Endodermal cell (in vitro differentiated cells): ENCODE measurements around the gene PRLH. TPM values are rescaled to one million over a fixed set of nuclear protein-coding genes. Genes with fewer than 3 reads are reported as not detected.

Experiments
- DNase-seq: peaks from one replicate; pipeline ENCODE4 v3.0.0-alpha.2; 2017
- H3K27ac ChIP-seq: 2 replicates; pipeline ENCODE4 v1.5.1; 2013; ENCODE audit warnings: mild to moderate bottlenecking, low read depth, low read length, moderate library complexity
- H3K27me3 ChIP-seq: 2 replicates; pipeline ENCODE4 v1.6.1; 2013; ENCODE audit warnings: mild to moderate bottlenecking, low read length, moderate library complexity; ENCODE audit not compliant: insufficient read depth, control insufficient read depth, poor library complexity, severe bottlenecking
- H3K36me3 ChIP-seq: 2 replicates; pipeline ENCODE4 v1.7.0; 2013; ENCODE audit warnings: mild to moderate bottlenecking, low read length, moderate library complexity; ENCODE audit not compliant: control insufficient read depth, insufficient read depth
- H3K4me1 ChIP-seq: one replicate; pipeline ENCODE4 v1.7.0; 2013; ENCODE audit warnings: low read length; ENCODE audit not compliant: control insufficient read depth, insufficient read depth
- H3K4me3 ChIP-seq: 2 replicates; pipeline ENCODE4 v1.5.1; 2013; ENCODE audit warnings: mild to moderate bottlenecking, low read length, moderate library complexity
- H3K9ac ChIP-seq: 2 replicates; pipeline ENCODE4 v1.6.1; 2013; ENCODE audit warnings: mild to moderate bottlenecking, low read length, moderate library complexity; ENCODE audit not compliant: poor library complexity, severe bottlenecking; ENCODE audit errors: extremely low read depth
- H3K9me3 ChIP-seq: 2 replicates; pipeline ENCODE4 v1.6.1; 2013; ENCODE audit warnings: mild to moderate bottlenecking, low read length, moderate library complexity; ENCODE audit not compliant: control insufficient read depth
- H3K27ac Mint-ChIP-seq: 2 replicates; pipeline ENCODE4 v1.8.0; 2020; ENCODE audit warnings: mixed read lengths
- H3K27me3 Mint-ChIP-seq: 2 replicates; pipeline ENCODE4 v1.8.0; 2021; ENCODE audit warnings: mild to moderate bottlenecking, mixed read lengths; ENCODE audit not compliant: insufficient read depth
- H3K36me3 Mint-ChIP-seq: 2 replicates; pipeline ENCODE4 v1.8.0; 2020; ENCODE audit warnings: low read depth, mixed read lengths
- H3K4me1 Mint-ChIP-seq: 2 replicates; pipeline ENCODE4 v1.8.0; 2020; ENCODE audit warnings: mixed read lengths
- H3K4me3 Mint-ChIP-seq: 2 replicates; pipeline ENCODE4 v1.8.0; 2020; ENCODE audit warnings: mild to moderate bottlenecking, moderate library complexity, mixed read lengths
- H3K9me3 Mint-ChIP-seq: 2 replicates; pipeline ENCODE4 v1.8.0; 2020; ENCODE audit warnings: mild to moderate bottlenecking, mixed read lengths
- WGBS, 2 experiments: methylation state at CpG; one replicate each; pipeline versions ENCODE4 v1.1.5 to v1.1.7; 2013; ENCODE audit warnings: missing lambda C conversion rate in 2 of 2, mixed read lengths in 1 of 2; ENCODE audit not compliant: insufficient coverage in 1 of 2, insufficient read length in 1 of 2; 5-methylcytosine and 5-hydroxymethylcytosine counted together
- total RNA-seq, 2 donors: library from RNA; stranded (reverse); fragmentation: NEBNext Ultra II Directional in 1 of 2; extraction: Animal tissue kit (Norgen Biotek cat#: 25700) in 1 of 2; gene quantifications; 2 replicates in 1 of 2; 3 replicates in 1 of 2; pipeline ENCODE4 v1.2.1, GENCODE V29; 2021
- TF ChIP-seq, protein P1 (sequence below): fragments of 200-600 bp; sonication (generic); conservative IDR thresholded peaks from 2 replicates; pipeline ENCODE4 v1.5.0; 2021; ENCODE audit warnings: antibody characterized with exemption, mild to moderate bottlenecking

The PRLH gene
- total RNA-seq, 2 donors from 2014 or later = not detected

DNA sequence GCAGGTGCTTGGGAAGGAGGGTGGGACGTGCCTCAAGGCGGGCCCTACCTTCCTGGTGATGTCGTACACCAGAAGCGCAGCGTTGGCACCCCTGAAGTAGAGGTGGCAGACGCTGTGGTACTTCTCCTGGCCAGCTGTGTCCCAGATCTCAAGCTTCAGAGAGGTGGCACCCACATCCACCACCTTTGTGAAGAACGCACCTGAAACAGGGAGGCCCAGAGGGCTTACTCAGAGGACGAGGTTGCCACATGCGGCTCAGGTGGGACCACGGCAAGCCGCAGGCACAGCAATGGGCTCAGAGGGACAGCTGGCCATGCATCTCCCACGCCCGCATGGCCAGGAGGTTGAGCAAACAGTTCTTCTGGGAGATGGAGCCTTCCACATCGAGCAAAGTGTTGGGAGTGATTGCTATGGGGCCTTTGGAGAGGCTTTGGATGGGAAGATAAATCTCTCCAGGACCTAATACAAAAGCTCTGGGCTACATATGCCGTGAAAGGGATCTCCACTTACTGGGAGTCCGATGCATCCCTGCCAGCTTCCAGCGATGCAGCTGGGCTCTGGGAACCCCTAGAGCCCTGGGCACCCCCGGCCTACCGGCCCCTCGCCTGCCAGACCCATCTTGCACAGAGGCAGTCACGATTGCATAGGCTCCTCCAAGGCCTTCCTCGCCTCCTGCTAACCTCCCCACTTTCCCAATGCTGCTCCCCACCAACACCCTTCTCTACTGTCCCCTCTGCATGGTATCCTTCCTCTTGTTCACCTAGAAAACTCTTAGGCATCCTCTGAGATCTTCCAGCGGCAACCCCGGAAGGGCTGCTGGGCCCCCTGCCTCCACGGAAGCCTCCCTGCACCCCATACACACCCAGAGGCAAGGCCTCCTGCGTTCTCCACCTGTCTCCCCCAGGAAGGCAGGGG lies 11.8 kb downstream of the PRLH start:
- Histone ChIP-seq H3K27ac (no peak overlapping the region), H3K9ac (no peak overlapping the region), H3K9me3 (no peaks in the 10 kb centered on the region), H3K4me1 (peaks cover 8% of the 10 kb centered on the region), H3K27me3 (no peaks in the 10 kb centered on the region), H3K4me3 (no peak overlapping the region), H3K36me3 (peaks cover 74% of the 10 kb centered on the region)
- H3K27ac Mint-ChIP-seq = no peak overlapping the region
- H3K4me3 Mint-ChIP-seq = no peak overlapping the region
- H3K4me1 Mint-ChIP-seq = peaks cover 22% of the 10 kb centered on the region
- peaks cover 71% of the 10 kb centered on the region for H3K36me3 Mint-ChIP-seq
- WGBS, 2 experiments = 91 to 94% methylated on average over 15 to 26 of the region's 26 CpGs
- no peaks in the 10 kb centered on the region for H3K27me3 Mint-ChIP-seq
- TF ChIP-seq, protein P1, sequence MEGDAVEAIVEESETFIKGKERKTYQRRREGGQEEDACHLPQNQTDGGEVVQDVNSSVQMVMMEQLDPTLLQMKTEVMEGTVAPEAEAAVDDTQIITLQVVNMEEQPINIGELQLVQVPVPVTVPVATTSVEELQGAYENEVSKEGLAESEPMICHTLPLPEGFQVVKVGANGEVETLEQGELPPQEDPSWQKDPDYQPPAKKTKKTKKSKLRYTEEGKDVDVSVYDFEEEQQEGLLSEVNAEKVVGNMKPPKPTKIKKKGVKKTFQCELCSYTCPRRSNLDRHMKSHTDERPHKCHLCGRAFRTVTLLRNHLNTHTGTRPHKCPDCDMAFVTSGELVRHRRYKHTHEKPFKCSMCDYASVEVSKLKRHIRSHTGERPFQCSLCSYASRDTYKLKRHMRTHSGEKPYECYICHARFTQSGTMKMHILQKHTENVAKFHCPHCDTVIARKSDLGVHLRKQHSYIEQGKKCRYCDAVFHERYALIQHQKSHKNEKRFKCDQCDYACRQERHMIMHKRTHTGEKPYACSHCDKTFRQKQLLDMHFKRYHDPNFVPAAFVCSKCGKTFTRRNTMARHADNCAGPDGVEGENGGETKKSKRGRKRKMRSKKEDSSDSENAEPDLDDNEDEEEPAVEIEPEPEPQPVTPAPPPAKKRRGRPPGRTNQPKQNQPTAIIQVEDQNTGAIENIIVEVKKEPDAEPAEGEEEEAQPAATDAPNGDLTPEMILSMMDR = no peak
- no peak for DNase-seq
- no peaks in the 10 kb centered on the region for H3K9me3 Mint-ChIP-seq

DNA sequence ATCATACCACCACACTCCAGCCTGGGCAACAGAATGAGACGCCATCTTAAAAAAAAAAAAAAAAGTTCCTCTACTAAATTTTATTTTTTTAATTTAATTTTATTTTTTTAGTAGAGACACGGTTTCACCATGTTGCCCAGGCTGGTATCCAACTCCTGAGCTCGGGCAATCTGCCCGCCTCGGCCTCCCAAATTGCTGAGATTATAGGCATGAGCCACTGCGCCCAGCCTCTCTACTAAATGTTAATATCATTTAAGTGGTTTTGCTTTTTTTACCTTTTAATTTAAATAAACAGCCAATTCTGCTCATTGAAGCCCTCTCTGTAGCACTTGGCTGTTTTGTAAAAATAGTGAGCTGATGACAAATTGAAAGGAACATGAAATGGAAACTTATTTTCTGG lies 15.0 kb downstream of the PRLH start:
- Histone ChIP-seq H3K27me3 (no peaks in the 10 kb centered on the region), H3K9ac (no peak overlapping the region), H3K9me3 (no peaks in the 10 kb centered on the region), H3K4me1 (peaks cover 19% of the 10 kb centered on the region), H3K36me3 (peaks cover 83% of the 10 kb centered on the region), H3K27ac (no peak overlapping the region), H3K4me3 (no peak overlapping the region)
- peaks cover 26% of the 10 kb centered on the region for H3K4me1 Mint-ChIP-seq
- no peak overlapping the region for H3K27ac Mint-ChIP-seq
- peaks cover 75% of the 10 kb centered on the region for H3K36me3 Mint-ChIP-seq
- no peaks in the 10 kb centered on the region for H3K27me3 Mint-ChIP-seq
- 99% methylated on average over 5 of the region's 6 CpGs; no CpG with 5 or more reads in 1 of the 2 experiments for WGBS, 2 experiments
- H3K4me3 Mint-ChIP-seq = no peak overlapping the region
- H3K9me3 Mint-ChIP-seq = no peaks in the 10 kb centered on the region
- TF ChIP-seq, protein P1 = no peak
- DNase-seq = no peak

DNA sequence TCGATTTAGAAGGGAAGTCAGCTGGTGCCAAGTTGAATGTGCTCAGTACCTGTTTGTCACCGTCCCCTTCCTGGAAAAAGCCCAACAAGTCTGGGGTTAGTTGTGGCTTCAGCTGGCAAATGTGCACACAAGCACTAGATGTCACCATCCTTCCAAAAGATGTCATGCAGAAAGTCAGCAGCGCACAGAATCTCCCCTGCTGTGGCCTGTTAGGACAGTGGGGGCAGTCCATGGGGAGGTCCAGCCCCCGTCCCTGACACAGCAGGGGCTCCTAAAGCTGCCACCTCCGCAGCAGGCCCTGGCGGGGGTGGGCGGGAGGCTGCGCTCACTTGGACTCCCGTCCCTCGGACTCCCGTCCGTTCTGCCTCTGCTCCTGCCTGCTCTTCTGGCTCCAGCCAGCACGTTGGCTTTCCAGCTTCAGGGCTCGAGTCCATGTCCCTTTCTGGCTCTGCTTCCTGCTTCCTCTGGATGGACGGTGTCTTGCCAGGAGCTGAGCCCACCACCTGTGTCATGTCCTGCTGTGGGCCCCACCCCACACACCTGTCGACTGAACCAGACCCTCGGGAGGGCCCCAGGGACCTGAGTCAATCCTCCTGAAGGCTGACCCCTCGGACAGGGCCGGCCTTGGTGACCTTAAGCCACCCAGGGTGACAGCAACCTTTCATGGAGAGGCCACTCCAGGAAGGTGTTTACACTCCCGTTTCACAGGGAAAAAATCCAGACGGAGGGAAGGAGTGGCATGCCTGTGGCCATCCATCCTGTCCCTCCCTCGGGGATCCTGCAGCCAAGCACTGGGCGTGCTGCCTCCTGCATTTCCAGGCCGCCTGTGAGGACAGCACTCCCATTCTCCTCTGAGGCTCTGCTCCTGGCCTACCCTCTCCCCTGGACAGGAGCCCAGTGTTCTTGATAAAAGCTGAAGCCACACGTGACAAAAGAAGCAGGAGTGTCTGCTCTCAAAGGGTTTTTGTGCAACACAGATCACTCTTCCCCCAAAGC lies 15.7 kb downstream of the PRLH start:
- Mint-ChIP-seq H3K27ac (peak overlapping the region; percentile 35), H3K27me3 (no peaks in the 10 kb centered on the region), H3K4me1 (peaks cover 31% of the 10 kb centered on the region), H3K9me3 (no peaks in the 10 kb centered on the region), H3K36me3 (peaks cover 75% of the 10 kb centered on the region), H3K4me3 (no peak overlapping the region)
- Histone ChIP-seq H3K27ac (no peak overlapping the region), H3K36me3 (peaks cover 83% of the 10 kb centered on the region), H3K27me3 (no peaks in the 10 kb centered on the region), H3K4me1 (peaks cover 24% of the 10 kb centered on the region), H3K9me3 (peaks cover 2% of the 10 kb centered on the region), H3K9ac (no peak overlapping the region), H3K4me3 (no peak overlapping the region)
- WGBS, 2 experiments = 56 to 61% methylated on average over 15 to 25 of the region's 25 CpGs
- DNase-seq = peak; percentile 63
- TF ChIP-seq, protein P1 = peak; percentile 61
